SK-N-SH (cell line): ENCODE data around the gene DAB2IP. TPM values are rescaled to one million over a fixed set of nuclear protein-coding genes. Genes with fewer than 3 reads are reported as not detected.

ENCODE experiments used
- CTCF ChIA-PET: fragments of 300-600, 350-600 bp; formaldehyde crosslinking; extraction: SDS; loops from one replicate; lab custom pipeline; 2021; lab: Yijun Ruan, JAX
- POLR2A ChIA-PET: fragments of 350-600 bp; sonication (Branson Sonifier 250); formaldehyde crosslinking; extraction: SDS; loops from one replicate; lab custom pipeline; 2020; ENCODE audit warnings: antibody characterized with exemption, inconsistent platforms; lab: Yijun Ruan, JAX
- DNase-seq: peaks from one replicate; pipeline ENCODE4 v3.0.0; 2012
- H2AFZ ChIP-seq: fragments of 200-600 bp; sonication (generic); 2 replicates; pipeline ENCODE4 v1.8.1; 2016; ENCODE audit warnings: antibody characterized with exemption, mild to moderate bottlenecking, low read depth
- H3F3A ChIP-seq: fragments of 200-600 bp; sonication (generic); replicated peaks from 2 replicates; pipeline ENCODE3; 2016; ENCODE audit warnings: antibody characterized with exemption, mild to moderate bottlenecking; ENCODE audit not compliant: insufficient read depth
- H3K27ac ChIP-seq, 2 experiments: fragments of 200-500 bp in 1 of 2; fragments of 200-600 bp in 1 of 2; sonication (Bioruptor generic) in 1 of 2; sonication (generic), shearing (Covaris generic) in 1 of 2; 2 replicates each; pipeline versions ENCODE4 v1.5.1 to v1.6.1; 2014 to 2016; ENCODE audit warnings: low read depth in 2 of 2, inconsistent platforms in 1 of 2, low read length in 1 of 2, mild to moderate bottlenecking in 1 of 2, mixed read lengths in 1 of 2
- H3K27me3 ChIP-seq: fragments of 200-600 bp; sonication (generic), shearing (Covaris generic); 2 replicates; pipeline ENCODE4 v1.6.1; 2016; ENCODE audit warnings: mixed run types; ENCODE audit not compliant: insufficient read depth
- H3K36me3 ChIP-seq, 2 experiments: fragments of 200-500 bp in 1 of 2; fragments of 200-600 bp in 1 of 2; sonication (Bioruptor generic) in 1 of 2; sonication (generic) in 1 of 2; replicated peaks in 1 of 2; 2 replicates each; pipeline versions ENCODE3 to v1.5.1; 2014 to 2016; ENCODE audit warnings: low read length in 1 of 2, mild to moderate bottlenecking in 1 of 2; ENCODE audit not compliant: insufficient read depth in 2 of 2, control insufficient read depth in 1 of 2
- H3K4me1 ChIP-seq, 2 experiments: fragments of 200-500 bp in 1 of 2; fragments of 200-600 bp in 1 of 2; sonication (Bioruptor generic) in 1 of 2; sonication (generic), shearing (Covaris generic) in 1 of 2; 2 replicates each; pipeline versions ENCODE4 v1.5.1 to v1.6.1; 2014 to 2016; ENCODE audit warnings: low read depth in 1 of 2, low read length in 1 of 2, mixed run types in 1 of 2; ENCODE audit not compliant: insufficient read depth in 2 of 2, control insufficient read depth in 1 of 2
- H3K4me2 ChIP-seq: fragments of 200-600 bp; sonication (generic), shearing (Covaris generic); 2 replicates; pipeline ENCODE4 v1.6.1; 2017; ENCODE audit warnings: mixed run types
- H3K4me3 ChIP-seq, 2 experiments: fragments of 200-500 bp in 1 of 2; fragments of 200-600 bp in 1 of 2; sonication (Bioruptor generic) in 1 of 2; sonication (generic), shearing (Covaris generic) in 1 of 2; 2 replicates each; pipeline versions ENCODE4 v1.5.1 to v1.8.1; 2014 to 2016; ENCODE audit warnings: low read depth in 2 of 2, inconsistent platforms in 1 of 2, low read length in 1 of 2, mild to moderate bottlenecking in 1 of 2, mixed read lengths in 1 of 2, moderate library complexity in 1 of 2
- H3K79me2 ChIP-seq: fragments of 200-600 bp; sonication (generic); 2 replicates; pipeline ENCODE4 v1.8.1; 2017; ENCODE audit warnings: mild to moderate bottlenecking; ENCODE audit not compliant: insufficient read depth
- H3K9ac ChIP-seq: fragments of 200-600 bp; sonication (generic); 2 replicates; pipeline ENCODE4 v1.6.1; 2017; ENCODE audit warnings: mixed run types
- H3K9me2 ChIP-seq: fragments of 200-600 bp; sonication (generic); 2 replicates; pipeline ENCODE4 v1.6.1; 2017; ENCODE audit warnings: mixed run types
- H3K9me3 ChIP-seq: fragments of 200-600 bp; sonication (generic); 2 replicates; pipeline ENCODE4 v1.6.1; 2017; ENCODE audit warnings: mixed run types, mild to moderate bottlenecking, moderate library complexity
- H4K20me1 ChIP-seq: fragments of 200-600 bp; sonication (generic); 2 replicates; pipeline ENCODE4 v1.6.1; 2017; ENCODE audit warnings: mild to moderate bottlenecking, mixed run types; ENCODE audit not compliant: insufficient read depth
- FOSL2 ChIP-seq: IDR thresholded peaks from 2 replicates; pipeline ENCODE4 v1.4.0; 2012; ENCODE audit warnings: low read depth, mild to moderate bottlenecking, moderate library complexity, borderline replicate concordance
- GATA2 ChIP-seq: sonication (generic); formaldehyde crosslinking; IDR thresholded peaks from 2 replicates; pipeline ENCODE4 v1.5.0; 2020; ENCODE audit warnings: mild to moderate bottlenecking, missing genetic modification reagents
- MXI1 ChIP-seq: IDR thresholded peaks from 2 replicates; pipeline ENCODE4 v1.6.1; 2012; ENCODE audit warnings: mild to moderate bottlenecking, low read depth, low read length, improper control_type of control experiment
- NRF1 ChIP-seq: IDR thresholded peaks from 2 replicates; pipeline ENCODE4 v1.6.1; 2012; ENCODE audit warnings: low read depth, mild to moderate bottlenecking, low read length
- RCOR1 ChIP-seq: fragments of 150-350 bp; IDR thresholded peaks from 2 replicates; pipeline ENCODE4 v1.6.1; 2017; ENCODE audit warnings: antibody characterized with exemption, low read length
- TEAD4 ChIP-seq: IDR thresholded peaks from 2 replicates; pipeline ENCODE4 v1.4.0; 2012; ENCODE audit warnings: mild to moderate bottlenecking, borderline replicate concordance; ENCODE audit not compliant: insufficient read depth
- WGBS: methylation state at CpG from one replicate; pipeline ENCODE4 v1.1.6; 2017; ENCODE audit warnings: low lambda C conversion rate; 5-methylcytosine and 5-hydroxymethylcytosine counted together
- polyA plus RNA-seq, 3 experiments: library from polyadenylated mRNA; depleted of rRNA; stranded (reverse); fragments of >200 nt; gene quantifications; 2 replicates each; pipeline ENCODE4 v1.2.3, GENCODE V29; 2012
- TF ChIP-seq, protein P1 (sequence below): IDR thresholded peaks from 2 replicates; pipeline ENCODE4 v1.4.0; 2012; ENCODE audit warnings: low read depth, borderline replicate concordance

Gene DAB2IP
- polyA plus RNA-seq, 1 of the 3 experiments (the other 2 are of a cell fraction): 21.4 TPM

DNA sequence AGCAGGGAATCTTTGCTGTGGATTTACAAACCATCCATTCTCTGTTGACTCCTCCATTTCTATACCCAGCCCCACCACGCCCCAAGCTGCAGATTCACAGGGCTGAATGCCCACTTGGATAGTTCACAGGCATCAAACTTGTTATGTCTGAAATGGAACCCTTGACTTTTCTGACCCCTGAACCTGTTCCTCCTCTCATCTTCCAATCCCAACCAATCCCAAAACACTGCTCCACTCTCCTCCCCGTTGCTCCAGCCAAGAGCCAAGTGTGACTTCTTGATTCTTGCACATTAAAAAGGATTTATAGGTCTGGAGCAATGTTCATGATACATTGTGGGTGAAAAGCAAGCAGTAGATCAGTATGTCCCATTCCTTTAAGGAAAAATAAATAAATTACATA is 145.6 kb downstream of the DAB2IP start:
- H3K4me2 ChIP-seq: no peak overlapping the region
- H3K4me1 ChIP-seq: no peaks in the 10 kb centered on the region
- no peak overlapping the region for H2AFZ ChIP-seq
- H3K27me3 ChIP-seq: no peaks in the 10 kb centered on the region
- no peak overlapping the region for H3K27ac ChIP-seq
- H4K20me1 ChIP-seq: no peaks in the 10 kb centered on the region
- no peaks in the 10 kb centered on the region for H3K9me2 ChIP-seq
- ChIA-PET POLR2A (no interaction called here), CTCF (no interaction called here)
- H3K36me3 ChIP-seq: no peaks in the 10 kb centered on the region
- DNase-seq: no peak
- no peaks in the 10 kb centered on the region for H3F3A ChIP-seq
- no peaks in the 10 kb centered on the region for H3K9me3 ChIP-seq
- H3K9ac ChIP-seq: no peak overlapping the region
- WGBS: 85% methylated on average over 2 of the region's 2 CpGs
- TF ChIP-seq TEAD4 (no peak), NRF1 (no peak)
- no peak overlapping the region for H3K4me3 ChIP-seq
- no peaks in the 10 kb centered on the region for H3K79me2 ChIP-seq

DNA sequence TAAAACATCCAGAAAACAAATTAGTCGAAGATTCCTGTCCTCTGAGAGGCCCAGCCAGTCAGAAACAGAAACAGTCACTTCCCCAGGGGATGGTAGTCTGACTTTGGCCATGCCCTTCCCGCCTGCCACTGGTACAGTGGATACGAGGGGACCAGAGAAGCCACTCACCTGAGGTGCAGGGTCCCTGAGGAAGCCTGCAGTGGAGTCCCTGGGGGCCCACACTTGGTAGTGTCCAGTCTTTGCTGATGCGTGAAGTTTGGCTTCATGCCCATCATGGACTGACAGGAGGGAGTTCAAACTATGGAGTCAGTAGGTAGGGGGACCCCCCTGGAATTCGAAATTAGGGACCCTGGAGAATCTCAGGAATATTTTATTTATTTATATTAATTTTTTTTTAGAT is 147.5 kb downstream of the DAB2IP start:
- no peaks in the 10 kb centered on the region for H4K20me1 ChIP-seq
- H3K27me3 ChIP-seq: no peaks in the 10 kb centered on the region
- TF ChIP-seq RCOR1: no peak
- TF ChIP-seq FOSL2: no peak
- TF ChIP-seq MXI1: no peak
- H3K4me3 ChIP-seq: no peak overlapping the region
- DNase-seq: no peak
- H3K27ac ChIP-seq: no peak overlapping the region
- H3K4me1 ChIP-seq: no peaks in the 10 kb centered on the region
- H3K79me2 ChIP-seq: no peaks in the 10 kb centered on the region
- no peak overlapping the region for H2AFZ ChIP-seq
- H3F3A ChIP-seq: no peaks in the 10 kb centered on the region
- no peak overlapping the region for H3K9ac ChIP-seq
- no peaks in the 10 kb centered on the region for H3K36me3 ChIP-seq
- WGBS: 59% methylated on average over 5 of the region's 5 CpGs
- CTCF ChIA-PET: no interaction called here
- H3K4me2 ChIP-seq: no peak overlapping the region
- no peaks in the 10 kb centered on the region for H3K9me3 ChIP-seq
- no peaks in the 10 kb centered on the region for H3K9me2 ChIP-seq
- POLR2A ChIA-PET: no interaction called here

DNA sequence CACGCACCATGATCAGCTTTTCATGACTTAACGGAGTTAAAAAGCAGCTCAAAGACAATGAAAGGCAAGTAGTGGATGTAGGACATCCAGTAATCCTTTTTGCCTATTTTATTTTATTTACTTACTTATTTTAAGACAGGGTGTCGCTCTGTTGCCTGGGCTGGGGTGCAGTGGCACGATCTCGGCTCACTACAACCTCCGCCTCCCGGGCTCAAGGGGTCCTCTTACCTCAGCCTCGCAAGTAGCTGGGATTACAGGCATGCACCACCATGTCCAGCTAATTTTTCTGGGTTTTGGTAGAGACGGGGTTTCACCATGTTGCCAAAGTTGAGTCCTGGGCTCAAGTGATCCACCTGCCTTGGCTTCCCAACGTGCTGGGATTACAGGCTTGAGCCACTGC is 148.9 kb downstream of the DAB2IP start:
- no peak overlapping the region for H2AFZ ChIP-seq
- no peaks in the 10 kb centered on the region for H3K36me3 ChIP-seq
- POLR2A ChIA-PET: no interaction called here
- no peak overlapping the region for H3K9ac ChIP-seq
- H3K27me3 ChIP-seq: no peaks in the 10 kb centered on the region
- H3K79me2 ChIP-seq: no peaks in the 10 kb centered on the region
- no peak overlapping the region for H3K4me3 ChIP-seq
- no peak for DNase-seq
- H4K20me1 ChIP-seq: no peaks in the 10 kb centered on the region
- H3K4me2 ChIP-seq: no peak overlapping the region
- H3K27ac ChIP-seq: no peak overlapping the region
- CTCF ChIA-PET: no interaction called here
- peaks cover 6% of the 10 kb centered on the region; the same call in 1 of the 2 replicates for H3K9me3 ChIP-seq
- TF ChIP-seq, protein P1, sequence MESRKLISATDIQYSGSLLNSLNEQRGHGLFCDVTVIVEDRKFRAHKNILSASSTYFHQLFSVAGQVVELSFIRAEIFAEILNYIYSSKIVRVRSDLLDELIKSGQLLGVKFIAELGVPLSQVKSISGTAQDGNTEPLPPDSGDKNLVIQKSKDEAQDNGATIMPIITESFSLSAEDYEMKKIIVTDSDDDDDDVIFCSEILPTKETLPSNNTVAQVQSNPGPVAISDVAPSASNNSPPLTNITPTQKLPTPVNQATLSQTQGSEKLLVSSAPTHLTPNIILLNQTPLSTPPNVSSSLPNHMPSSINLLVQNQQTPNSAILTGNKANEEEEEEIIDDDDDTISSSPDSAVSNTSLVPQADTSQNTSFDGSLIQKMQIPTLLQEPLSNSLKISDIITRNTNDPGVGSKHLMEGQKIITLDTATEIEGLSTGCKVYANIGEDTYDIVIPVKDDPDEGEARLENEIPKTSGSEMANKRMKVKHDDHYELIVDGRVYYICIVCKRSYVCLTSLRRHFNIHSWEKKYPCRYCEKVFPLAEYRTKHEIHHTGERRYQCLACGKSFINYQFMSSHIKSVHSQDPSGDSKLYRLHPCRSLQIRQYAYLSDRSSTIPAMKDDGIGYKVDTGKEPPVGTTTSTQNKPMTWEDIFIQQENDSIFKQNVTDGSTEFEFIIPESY: no peak
- TF ChIP-seq TEAD4 (no peak), GATA2 (CRISPR knock-in tag) (no peak)
- H3F3A ChIP-seq: no peaks in the 10 kb centered on the region
- no peaks in the 10 kb centered on the region for H3K9me2 ChIP-seq
- WGBS: 84% methylated on average over 9 of the region's 10 CpGs
- H3K4me1 ChIP-seq: no peaks in the 10 kb centered on the region
